K562 (cell line): ENCODE data around the gene HIRIP3. TPM values are rescaled to one million over a fixed set of nuclear protein-coding genes. Genes with fewer than 3 reads are reported as not detected.

Source experiments
- ATAC-seq: fragments of 200-7000 bp; cut with Tn5 transposase; 3 replicates; pipeline ENCODE4 v1.9.1; 2020; ENCODE audit warnings: moderate library complexity
- BruUV-seq: library from RNA; stranded (reverse); fragments of 400-500 nt; replicated peaks from 2 replicates; lab custom pipeline; 2021; lab: Mats Ljungman, UMichigan
- CTCF ChIA-PET: fragments of 300-600 bp; formaldehyde crosslinking; extraction: SDS; loops from one replicate; lab custom pipeline; 2021; ENCODE audit warnings: low intra/inter-chr PET ratio; lab: Yijun Ruan, JAX
- POLR2A ChIA-PET: fragments of 300-600, 350-650 bp; sonication (Branson Sonifier 250); formaldehyde crosslinking; extraction: SDS; loops from one replicate; lab custom pipeline; 2021; ENCODE audit warnings: antibody characterized with exemption, inconsistent platforms; lab: Yijun Ruan, JAX
- DNase-seq, 4 experiments: peaks; one replicate each; pipeline versions ENCODE4 v3.0.0 to v3.0.0-alpha.2; 2011 to 2018; ENCODE audit warnings: low spot score in 3 of 4, mixed read lengths in 3 of 4; ENCODE audit errors: extremely low read depth in 1 of 4
- FAIRE-seq: peaks from 2 replicates; lab custom pipeline; 2011; peaks lifted over from hg19 to GRCh38; lab: Jason Lieb, UNC
- H2AFZ ChIP-seq: 2 replicates; pipeline ENCODE4 v1.6.0; 2011; ENCODE audit warnings: low read depth, low read length, control low read depth, inconsistent platforms
- H3K27ac ChIP-seq: fragments of 200-600 bp; 3 replicates; pipeline ENCODE4 v1.8.0; 2011; ENCODE audit warnings: low read depth, mild to moderate bottlenecking, control low read depth, inconsistent platforms, low read length, moderate library complexity, mixed read lengths; ENCODE audit errors: extremely low read depth
- H3K27me3 ChIP-seq, 2 experiments: fragments of 300-600 bp in 1 of 2; 2 replicates in 1 of 2; 3 replicates in 1 of 2; pipeline versions ENCODE4 v1.6.0 to v1.8.0; 2011; ENCODE audit warnings: inconsistent platforms in 2 of 2, low read length in 2 of 2, mild to moderate bottlenecking in 1 of 2, mixed read lengths in 1 of 2, moderate library complexity in 1 of 2; ENCODE audit not compliant: control insufficient read depth in 2 of 2, insufficient read depth in 2 of 2
- H3K36me3 ChIP-seq: fragments of 300-600 bp; 3 replicates; pipeline ENCODE4 v1.8.0; 2011; ENCODE audit warnings: mild to moderate bottlenecking, low read length, inconsistent platforms; ENCODE audit not compliant: control insufficient read depth, insufficient read depth
- H3K4me1 ChIP-seq, 2 experiments: fragments of 200-600 bp in 1 of 2; replicated peaks in 1 of 2; 2 replicates in 1 of 2; 3 replicates in 1 of 2; pipeline versions ENCODE4 v1.5.1 to v1.8.0; 2011; ENCODE audit warnings: inconsistent platforms in 2 of 2, low read length in 2 of 2, mild to moderate bottlenecking in 1 of 2, mixed read lengths in 1 of 2, moderate library complexity in 1 of 2; ENCODE audit not compliant: control insufficient read depth in 2 of 2, insufficient read depth in 2 of 2
- H3K4me2 ChIP-seq: 2 replicates; pipeline ENCODE4 v1.6.1; 2011; ENCODE audit warnings: low read length, control low read depth, inconsistent platforms, mixed read lengths; ENCODE audit not compliant: insufficient read depth
- H3K4me3 ChIP-seq: fragments of 200-600 bp; sonication (generic), shearing (Covaris generic); 2 replicates; pipeline ENCODE4 v1.5.1; 2016; ENCODE audit warnings: control low read depth, inconsistent platforms
- H3K79me2 ChIP-seq: fragments of 200-600 bp; 3 replicates; pipeline ENCODE4 v1.8.0; 2011; ENCODE audit warnings: low read length, inconsistent platforms; ENCODE audit not compliant: control insufficient read depth, insufficient read depth
- H3K9ac ChIP-seq, 2 experiments: 2 replicates each; pipeline versions ENCODE4 v1.6.0 to v1.6.1; 2011; ENCODE audit warnings: low read depth in 2 of 2, low read length in 2 of 2, control low read depth in 1 of 2, inconsistent platforms in 1 of 2, mild to moderate bottlenecking in 1 of 2, mixed read lengths in 1 of 2; ENCODE audit not compliant: insufficient read depth in 1 of 2
- H3K9me1 ChIP-seq: one replicate; pipeline ENCODE4 v1.6.0; 2011; ENCODE audit warnings: inconsistent platforms, mild to moderate bottlenecking, low read length, moderate library complexity; ENCODE audit not compliant: control insufficient read depth, insufficient read depth
- H3K9me3 ChIP-seq: replicated peaks from 2 replicates; pipeline ENCODE4 v1.5.1; 2011; ENCODE audit warnings: low read depth, low read length, inconsistent platforms; ENCODE audit not compliant: control insufficient read depth, insufficient read depth
- H4K20me1 ChIP-seq: replicated peaks from 2 replicates; pipeline ENCODE4 v1.6.1; 2011; ENCODE audit warnings: low read length, inconsistent platforms, mixed read lengths; ENCODE audit not compliant: control insufficient read depth, insufficient read depth
- BCOR ChIP-seq: fragments of 450-650 bp; IDR thresholded peaks from 2 replicates; pipeline ENCODE4 v1.6.1; 2016
- DLX4 ChIP-seq: fragments of 250-450 bp; sonication (Bioruptor Pico); IDR thresholded peaks from 2 replicates; pipeline ENCODE4 v1.6.1; 2021; ENCODE audit warnings: mild to moderate bottlenecking
- ESRRA ChIP-seq: fragments of 450-650 bp; IDR thresholded peaks from 2 replicates; pipeline ENCODE4 v1.6.1; 2014; ENCODE audit warnings: low read depth, mild to moderate bottlenecking, moderate library complexity, borderline replicate concordance
- FOXK1 ChIP-seq: sonication (generic); formaldehyde crosslinking; IDR thresholded peaks from 2 replicates; pipeline ENCODE4 v1.8.0; 2022; ENCODE audit warnings: missing genetic modification reagents, mild to moderate bottlenecking, borderline replicate concordance
- GABPA ChIP-seq: fragments of 200-800 bp; sonication (Bioruptor generic); conservative IDR thresholded peaks from 2 replicates; pipeline ENCODE4 v1.6.1; 2016; ENCODE audit warnings: low read depth, missing genetic modification characterization, missing compliant biosample characterization
- HDAC2 ChIP-seq: fragments of 450-650 bp; IDR thresholded peaks from 2 replicates; pipeline ENCODE4 v1.6.1; 2016; ENCODE audit warnings: mild to moderate bottlenecking
- KDM1A ChIP-seq, 2 experiments: fragments of 450-650 bp; IDR thresholded peaks; 2 replicates each; pipeline ENCODE4 v1.6.1; 2016; ENCODE audit warnings: mild to moderate bottlenecking in 2 of 2
- NBN ChIP-seq: fragments of 450-650 bp; IDR thresholded peaks from 2 replicates; pipeline ENCODE4 v1.6.1; 2016; ENCODE audit warnings: low read depth, mild to moderate bottlenecking
- PHF20 ChIP-seq: fragments of 450-650 bp; IDR thresholded peaks from 2 replicates; pipeline ENCODE4 v1.6.1; 2018; ENCODE audit not compliant: partially characterized antibody
- PKNOX1 ChIP-seq: fragments of 450-650 bp; IDR thresholded peaks from 2 replicates; pipeline ENCODE4 v1.6.1; 2016
- RCOR1 ChIP-seq, 2 experiments: IDR thresholded peaks; 2 replicates each; pipeline ENCODE4 v1.6.1; 2012; ENCODE audit warnings: low read depth in 2 of 2, low read length in 2 of 2, borderline replicate concordance in 1 of 2, improper control_type of control experiment in 1 of 2
- SMARCA5 ChIP-seq: fragments of 450-650 bp; IDR thresholded peaks from 2 replicates; pipeline ENCODE4 v1.6.1; 2016
- THAP12 ChIP-seq: fragments of 250-450 bp; sonication (Bioruptor Pico); IDR thresholded peaks from 2 replicates; pipeline ENCODE4 v1.9.0; 2021; ENCODE audit warnings: mild to moderate bottlenecking, inconsistent platforms
- ZBTB9 ChIP-seq: fragments of 450-650 bp; formaldehyde crosslinking; IDR thresholded peaks from 2 replicates; pipeline ENCODE4 v1.4.0; 2020; ENCODE audit warnings: mild to moderate bottlenecking, moderate library complexity
- ZC3H11A ChIP-seq: IDR thresholded peaks from 2 replicates; pipeline ENCODE4 v1.6.1; 2012; ENCODE audit warnings: low read depth, low read length, improper control_type of control experiment
- ZHX1 ChIP-seq: fragments of 150-350 bp; conservative IDR thresholded peaks from 2 replicates; pipeline ENCODE4 v1.6.1; 2014; ENCODE audit warnings: low read length
- WGBS: fragments of 100-300 bp; shearing (Covaris generic); methylation state at CpG from one replicate; pipeline ENCODE4 v1.1.6; 2016; ENCODE audit warnings: low coverage, mixed read lengths; ENCODE audit not compliant: insufficient coverage; ENCODE audit errors: missing lambda C conversion rate; 5-methylcytosine and 5-hydroxymethylcytosine counted together
- in situ Hi-C: fragments of 300-500 bp; cut with MboI; formaldehyde crosslinking; loops from 4 replicates; pipeline ENCODE4 v1.15.0; 2018; ENCODE audit warnings: inconsistent platforms, mixed read lengths
- intact Hi-C: fragments of 100-400 bp; cut with micrococcal nuclease; formaldehyde crosslinking; loops from 2 replicates; pipeline ENCODE4 v1.14.2; 2022
- polyA plus RNA-seq, 8 experiments: library from polyadenylated mRNA; depleted of rRNA in 4 of 8; stranded (reverse) in 5 of 8; unstranded in 3 of 8; fragments of >200 nt; fragmentation: Nextera tagmentation in 2 of 8; fragmentation: Illumina TruSeq in 1 of 8; extraction: Ambion mirVana in 2 of 8; extraction: Trizol in 1 of 8; gene quantifications; 2 replicates each; pipeline versions ENCODE4 v1.2.1 to v1.2.3, GENCODE V29; 2011 to 2014; ENCODE audit warnings: inconsistent platforms in 1 of 8, missing spikeins in 1 of 8
- total RNA-seq, 7 experiments: library from RNA; depleted of rRNA in 6 of 7; stranded (reverse); fragments of >200 nt in 6 of 7; fragmentation: Illumina TruSeq in 2 of 7; extraction: Trizol in 2 of 7; gene quantifications; 2 replicates each; pipeline versions ENCODE4 v1.2.1 to v1.2.3, GENCODE V29; 2011 to 2021; ENCODE audit warnings: low replicate concordance in 1 of 7

The HIRIP3 gene
- total and polyA plus RNA-seq, 9 of the 15 experiments (the other 6 are each of a cell fraction or from before 2014, with no cell fraction given) = 3.3 to 38.2 (median 18.2) TPM

GRCh38 chr16:29975134-29975538, 20.3 kb downstream of the HIRIP3 start:
- in situ Hi-C loops = no loop called here
- peaks cover 50% of the 10 kb centered on the region for H3K36me3 ChIP-seq
- peaks cover 23% of the 10 kb centered on the region for H4K20me1 ChIP-seq
- no peak for DNase-seq
- H3K27ac ChIP-seq = no peak overlapping the region; the same call in 2 of the 3 replicates
- 35% methylated on average over 5 of the region's 5 CpGs for WGBS
- peaks cover 36% of the 10 kb centered on the region for H3K79me2 ChIP-seq
- no peaks in the 10 kb centered on the region for H3K27me3 ChIP-seq
- no TSS peak for BruUV-seq
- H2AFZ ChIP-seq = no peak overlapping the region
- POLR2A ChIA-PET = interaction anchor here (0.6 to 3.2 kb wide), 7 partner anchors 11 to 649 kb away, joined by 3 to 22 read pairs (median 14); partner anchors contain the start of genes ASPHD1 and TMEM219
- H3K4me3 ChIP-seq = peak overlapping the region; percentile 71; the same call in 1 of the 2 replicates
- peak overlapping the region; percentile 87 for H3K4me2 ChIP-seq
- CTCF ChIA-PET = no interaction called here
- peaks cover 3% of the 10 kb centered on the region for H3K9me1 ChIP-seq
- intact Hi-C loops = no loop called here
- peaks cover 26 to 30% of the 10 kb centered on the region in 2 experiments; a peak in 4 of 5 replicates for H3K4me1 ChIP-seq
- no peak for FAIRE-seq
- no peaks in the 10 kb centered on the region; the same call in 1 of the 2 replicates for H3K9me3 ChIP-seq
- no peak for ATAC-seq
- peak overlapping the region; percentile 82 to 88 for H3K9ac ChIP-seq
- TF ChIP-seq NBN = no peak
- no peak for TF ChIP-seq PKNOX1
- TF ChIP-seq RCOR1 (IDR thresholded peaks at IDR 0.05; ENCODE audit: borderline replicate concordance in 1 of 2, low read depth in 2 of 2, low read length in 2 of 2) = peak in 1 of 2 experiments; percentile 74; a peak in 2 of 4 replicates
- peak; percentile 73 to 88 for TF ChIP-seq KDM1A (IDR thresholded peaks at IDR 0.05)
- TF ChIP-seq BCOR = peak; percentile 91
- TF ChIP-seq ESRRA = peak; percentile 100
- 0 out of 2 replicates have a peak, but pooled peaks have one; percentile 2 for TF ChIP-seq FOXK1 (CRISPR knock-in tag)
- TF ChIP-seq HDAC2 = peak; percentile 68; the same call in 1 of the 2 replicates
- no peak for TF ChIP-seq ZHX1
- no peak for TF ChIP-seq ZC3H11A
- no peak for TF ChIP-seq PHF20
- peak; percentile 90 for TF ChIP-seq SMARCA5
- no peak for TF ChIP-seq THAP12 (CRISPR knock-in tag)
- TF ChIP-seq DLX4 = no peak
- TF ChIP-seq GABPA = no peak
- no peak for TF ChIP-seq ZBTB9 (CRISPR knock-in tag)
